ENCODE measurements around the gene GRIK4. TPM values are rescaled to one million over a fixed set of nuclear protein-coding genes. Genes with fewer than 3 reads are reported as not detected.

GRIK4 gene
- total and polyA plus RNA-seq, 8 donors: 0.06 to 0.31 TPM; not detected in 6

DNA sequence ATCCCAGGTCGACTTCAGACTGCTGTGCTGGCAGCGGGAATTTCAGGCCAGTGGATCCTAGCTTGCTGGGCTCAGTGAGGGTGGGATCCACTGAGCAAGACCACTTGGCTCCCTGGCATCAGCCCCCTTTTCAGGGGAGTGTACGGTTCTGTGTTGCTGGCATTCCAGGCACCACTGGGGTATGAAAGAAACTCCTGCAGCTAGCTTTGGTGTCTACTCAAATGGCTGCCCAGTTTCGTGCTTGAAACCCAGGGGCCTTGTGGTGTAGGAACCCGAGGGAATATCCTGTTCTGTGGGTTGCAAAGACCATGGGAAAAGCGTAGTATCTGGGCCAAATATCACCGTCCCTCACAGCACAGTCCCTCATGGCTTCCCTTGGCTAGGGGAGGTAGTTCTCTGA, 254.8 kb downstream of the GRIK4 start:
- no peak for DNase-seq
- 76 to 94% (median 78%) methylated on average over 3 to 7 of the region's 7 CpGs for WGBS, 5 donors
- intact Hi-C loops (cut with DNase I; ENCODE audit: low total_unique reads): no loop called here
- H3K4me3 ChIP-seq: no peak overlapping the region
- H3K9me3 ChIP-seq: peaks cover 0 to 28% (median 16%) of the 10 kb centered on the region in 4 donors
- peaks cover 0 to 10% (median 4%) of the 10 kb centered on the region in 3 donors for H3K27me3 ChIP-seq
- no peak for TF ChIP-seq POLR2A (IDR thresholded peaks at IDR 0.05)
- TF ChIP-seq EP300 (IDR thresholded peaks at IDR 0.05): no peak
- TF ChIP-seq POLR2AphosphoS5 (IDR thresholded peaks at IDR 0.05): no peak
- TF ChIP-seq CTCF (IDR thresholded peaks at IDR 0.05): no peak
- H3K36me3 ChIP-seq: no peaks in the 10 kb centered on the region
- no peaks in the 10 kb centered on the region for H3K4me1 ChIP-seq
- no peak overlapping the region for H3K27ac ChIP-seq

DNA sequence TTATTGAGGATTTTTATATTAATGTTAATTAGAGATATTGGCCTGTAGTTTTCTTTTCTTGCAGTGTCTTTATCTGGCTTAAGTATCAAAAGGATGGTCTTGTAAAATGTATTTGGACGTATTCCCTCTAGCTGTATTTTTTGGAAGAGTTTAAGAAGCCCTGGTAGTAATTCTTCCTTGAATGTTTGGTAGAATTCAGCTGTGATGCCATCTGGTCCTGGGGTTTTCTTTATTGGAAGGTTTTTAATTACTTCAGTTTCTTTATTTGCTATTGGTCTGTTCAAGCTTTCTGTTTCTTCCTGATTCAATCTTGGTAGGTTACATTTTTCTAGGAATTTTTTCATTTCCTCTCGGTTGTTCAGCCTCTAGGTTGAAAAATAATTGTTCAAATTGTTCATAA, 257.4 kb downstream of the GRIK4 start:
- TF ChIP-seq EP300 (IDR thresholded peaks at IDR 0.05) (no peak), CTCF (IDR thresholded peaks at IDR 0.05) (no peak), POLR2A (IDR thresholded peaks at IDR 0.05) (no peak), POLR2AphosphoS5 (IDR thresholded peaks at IDR 0.05) (no peak)
- H3K27ac ChIP-seq: no peak overlapping the region
- peaks cover 0 to 28% (median 15%) of the 10 kb centered on the region in 4 donors for H3K9me3 ChIP-seq
- no peaks in the 10 kb centered on the region for H3K36me3 ChIP-seq
- H3K4me1 ChIP-seq: no peaks in the 10 kb centered on the region
- intact Hi-C loops (cut with DNase I; ENCODE audit: low total_unique reads): no loop called here
- no peak for DNase-seq
- 63 to 89% (median 82%) methylated on average over 2 of the region's 2 CpGs for WGBS, 5 donors
- H3K27me3 ChIP-seq: peaks cover 0 to 17% (median 4%) of the 10 kb centered on the region in 3 donors
- H3K4me3 ChIP-seq: no peak overlapping the region

DNA sequence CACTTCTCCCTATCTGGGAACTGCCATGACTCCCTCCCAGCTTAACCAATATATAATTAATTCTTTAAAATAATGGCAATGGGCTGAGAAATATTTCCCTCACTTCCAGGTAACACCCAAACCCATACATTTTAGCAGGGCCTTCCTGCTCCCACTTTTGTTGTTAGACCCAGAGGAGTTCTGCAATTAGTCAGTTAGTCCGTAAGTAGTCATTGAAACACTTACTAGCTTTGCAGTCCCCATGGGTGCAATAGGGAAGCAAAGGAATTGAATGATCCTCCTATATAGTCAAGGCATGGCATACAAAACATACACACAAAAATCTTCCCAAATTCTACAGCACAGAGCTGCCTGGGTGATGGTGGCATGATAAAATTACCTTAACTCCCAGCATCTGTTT, 258.4 kb downstream of the GRIK4 start:
- TF ChIP-seq POLR2A (IDR thresholded peaks at IDR 0.05): no peak
- no peak for TF ChIP-seq CTCF (IDR thresholded peaks at IDR 0.05)
- no peak for TF ChIP-seq EP300 (IDR thresholded peaks at IDR 0.05)
- TF ChIP-seq POLR2AphosphoS5 (IDR thresholded peaks at IDR 0.05): no peak
- H3K4me3 ChIP-seq: no peak overlapping the region
- peaks cover 0 to 17% (median 4%) of the 10 kb centered on the region in 3 donors for H3K27me3 ChIP-seq
- WGBS, 5 donors: 76 to 91% (median 88%) methylated on average over 1 of the region's 1 CpG
- H3K9me3 ChIP-seq: peaks cover 0 to 28% (median 14%) of the 10 kb centered on the region in 4 donors
- no peak for DNase-seq
- H3K27ac ChIP-seq: no peak overlapping the region
- no peaks in the 10 kb centered on the region for H3K4me1 ChIP-seq
- H3K36me3 ChIP-seq: no peaks in the 10 kb centered on the region
- intact Hi-C loops (cut with DNase I; ENCODE audit: low total_unique reads): no loop called here

GRCh38 chr11:120771551-120772060, 260.1 kb downstream of the GRIK4 start:
- H3K9me3 ChIP-seq: peaks cover 0 to 16% (median 10%) of the 10 kb centered on the region in 4 donors
- no peaks in the 10 kb centered on the region for H3K36me3 ChIP-seq
- H3K27ac ChIP-seq: no peak overlapping the region
- no peaks in the 10 kb centered on the region for H3K4me1 ChIP-seq
- H3K27me3 ChIP-seq: peaks cover 0 to 17% (median 0%) of the 10 kb centered on the region in 3 donors
- TF ChIP-seq EP300 (IDR thresholded peaks at IDR 0.05): no peak
- TF ChIP-seq POLR2AphosphoS5 (IDR thresholded peaks at IDR 0.05): no peak
- TF ChIP-seq CTCF (IDR thresholded peaks at IDR 0.05): no peak
- TF ChIP-seq POLR2A (IDR thresholded peaks at IDR 0.05): no peak
- intact Hi-C loops (cut with DNase I; ENCODE audit: low total_unique reads): no loop called here
- DNase-seq: no peak
- H3K4me3 ChIP-seq: no peak overlapping the region
